ENCODE measurements around the gene SSBP4.

GRCh38 chr19:18440936-18441803 is 22.0 kb downstream of the SSBP4 start:
- TF ChIP-seq, protein P1, sequence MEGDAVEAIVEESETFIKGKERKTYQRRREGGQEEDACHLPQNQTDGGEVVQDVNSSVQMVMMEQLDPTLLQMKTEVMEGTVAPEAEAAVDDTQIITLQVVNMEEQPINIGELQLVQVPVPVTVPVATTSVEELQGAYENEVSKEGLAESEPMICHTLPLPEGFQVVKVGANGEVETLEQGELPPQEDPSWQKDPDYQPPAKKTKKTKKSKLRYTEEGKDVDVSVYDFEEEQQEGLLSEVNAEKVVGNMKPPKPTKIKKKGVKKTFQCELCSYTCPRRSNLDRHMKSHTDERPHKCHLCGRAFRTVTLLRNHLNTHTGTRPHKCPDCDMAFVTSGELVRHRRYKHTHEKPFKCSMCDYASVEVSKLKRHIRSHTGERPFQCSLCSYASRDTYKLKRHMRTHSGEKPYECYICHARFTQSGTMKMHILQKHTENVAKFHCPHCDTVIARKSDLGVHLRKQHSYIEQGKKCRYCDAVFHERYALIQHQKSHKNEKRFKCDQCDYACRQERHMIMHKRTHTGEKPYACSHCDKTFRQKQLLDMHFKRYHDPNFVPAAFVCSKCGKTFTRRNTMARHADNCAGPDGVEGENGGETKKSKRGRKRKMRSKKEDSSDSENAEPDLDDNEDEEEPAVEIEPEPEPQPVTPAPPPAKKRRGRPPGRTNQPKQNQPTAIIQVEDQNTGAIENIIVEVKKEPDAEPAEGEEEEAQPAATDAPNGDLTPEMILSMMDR (IDR thresholded peaks at IDR 0.05; ENCODE audit: borderline replicate concordance, extremely low read depth, low read length, poor library complexity, severe bottlenecking), result no peak
- TF ChIP-seq EZH2 (IDR thresholded peaks at IDR 0.05; ENCODE audit: borderline replicate concordance, low read depth, low read length, severe bottlenecking), result no peak
